HepG2 (cell line): ENCODE data around the gene FKBP8. TPM values are rescaled to one million over a fixed set of nuclear protein-coding genes. Genes with fewer than 3 reads are reported as not detected.

ENCODE experiments used
- AGO2 ChIP-seq: fragments of 200-400 bp; formaldehyde crosslinking; optimal IDR thresholded peaks from 2 replicates; pipeline ENCODE3; 2017; ENCODE audit warnings: mild to moderate bottlenecking, low read depth, low read length, moderate library complexity
- DRAP1 ChIP-seq: IDR thresholded peaks from 2 replicates; pipeline ENCODE4 v1.6.1; 2016; ENCODE audit warnings: missing genetic modification reagents, missing compliant biosample characterization
- HBP1 ChIP-seq: IDR thresholded peaks from 2 replicates; pipeline ENCODE4 v1.6.1; 2016; ENCODE audit warnings: low read depth, control low read depth
- MNT ChIP-seq: fragments of 450-650 bp; IDR thresholded peaks from 2 replicates; pipeline ENCODE4 v1.6.1; 2016
- RERE ChIP-seq: IDR thresholded peaks from 2 replicates; pipeline ENCODE4 v1.6.1; 2016; ENCODE audit warnings: low read depth, missing genetic modification reagents, missing compliant biosample characterization
- ZBTB14 ChIP-seq: sonication (generic); formaldehyde crosslinking; IDR thresholded peaks from 2 replicates; pipeline ENCODE4 v1.4.0; 2020; ENCODE audit warnings: missing genetic modification reagents
- ZNF407 ChIP-seq: sonication (generic); formaldehyde crosslinking; IDR thresholded peaks from one replicate; pipeline ENCODE4 v1.5.1; 2020; ENCODE audit warnings: mild to moderate bottlenecking, missing genetic modification reagents; ENCODE audit errors: not compliant biosample characterization
- ZNF75D ChIP-seq: sonication (generic); formaldehyde crosslinking; IDR thresholded peaks from 2 replicates; pipeline ENCODE4 v1.8.1; 2023; ENCODE audit warnings: missing genetic modification reagents, mild to moderate bottlenecking, borderline replicate concordance
- polyA plus RNA-seq, 8 experiments: library from polyadenylated mRNA; depleted of rRNA in 3 of 8; stranded (reverse) in 7 of 8; unstranded in 1 of 8; fragments of >200 nt; fragmentation: Illumina TruSeq in 4 of 8; extraction: Trizol in 4 of 8; gene quantifications; 2 replicates each; pipeline versions ENCODE4 v1.2.1 to v1.2.3, GENCODE V29; 2011 to 2016; ENCODE audit warnings: low read depth in 4 of 8, missing spikeins in 1 of 8, mixed read lengths in 1 of 8; ENCODE audit not compliant: insufficient read depth in 1 of 8
- total RNA-seq, 5 experiments: library from RNA; depleted of rRNA; stranded (reverse); fragments of >200 nt; fragmentation: Illumina TruSeq; extraction: Trizol; gene quantifications; 2 replicates each; pipeline ENCODE4 v1.2.3, GENCODE V29; 2016; ENCODE audit warnings: low read depth in 1 of 5

FKBP8 gene
- total and polyA plus RNA-seq, 2 of the 13 experiments (the other 11 are each of a cell fraction or from before 2014, with no cell fraction given): 81.7 to 93.9 TPM

- TF ChIP-seq RERE (CRISPR knock-in tag) (0 out of 2 replicates have a peak, but pooled peaks have one; percentile 64), HBP1 (CRISPR knock-in tag) (peak; percentile 92; the same call in 1 of the 2 replicates), MNT (peak; percentile 96), ZNF75D (no peak), AGO2 (peak; percentile 93), ZBTB14 (CRISPR knock-in tag) (no peak; the same call in 1 of the 2 replicates), DRAP1 (CRISPR knock-in tag) (peak; percentile 82), ZNF407 (CRISPR knock-in tag) (no peak)
Observed at GRCh38 chr19:18571564-18572344, 28.4 kb upstream of the FKBP8 start, which contains the start of gene UBA52 (continued).
